Gastroesophageal sphincter (tissue), 3 donors: ENCODE data around the gene MAN2C1.
"Not testable (repeated sequence)": the region's sequence is repeated elsewhere in the genome, so short reads cannot be mapped to it uniquely, and the experiment has no call there.

Source experiments
- POLR2A ChIP-seq, 2 donors: fragments of 450-650 bp; IDR thresholded peaks; one replicate each; pipeline ENCODE4 v1.6.1; 2017; ENCODE audit warnings: antibody characterized with exemption in 2 of 2, mild to moderate bottlenecking in 2 of 2, moderate library complexity in 1 of 2
- POLR2AphosphoS5 ChIP-seq: sonication (generic); formaldehyde crosslinking; IDR thresholded peaks from one replicate; pipeline ENCODE4 v1.6.1; 2017; ENCODE audit warnings: antibody characterized with exemption
- TF ChIP-seq, protein P1 (sequence below), 4 experiments: fragments of 200-600 bp in 2 of 4; fragments of 450-650 bp in 2 of 4; sonication (generic) in 1 of 4; IDR thresholded peaks; one replicate each; pipeline ENCODE4 v1.5.1; 2017 to 2019; ENCODE audit warnings: antibody characterized with exemption in 4 of 4, mild to moderate bottlenecking in 2 of 4, moderate library complexity in 2 of 4

GRCh38 chr15:75333654-75334419 lies 34.6 kb downstream of the MAN2C1 start:
- TF ChIP-seq, protein P1, sequence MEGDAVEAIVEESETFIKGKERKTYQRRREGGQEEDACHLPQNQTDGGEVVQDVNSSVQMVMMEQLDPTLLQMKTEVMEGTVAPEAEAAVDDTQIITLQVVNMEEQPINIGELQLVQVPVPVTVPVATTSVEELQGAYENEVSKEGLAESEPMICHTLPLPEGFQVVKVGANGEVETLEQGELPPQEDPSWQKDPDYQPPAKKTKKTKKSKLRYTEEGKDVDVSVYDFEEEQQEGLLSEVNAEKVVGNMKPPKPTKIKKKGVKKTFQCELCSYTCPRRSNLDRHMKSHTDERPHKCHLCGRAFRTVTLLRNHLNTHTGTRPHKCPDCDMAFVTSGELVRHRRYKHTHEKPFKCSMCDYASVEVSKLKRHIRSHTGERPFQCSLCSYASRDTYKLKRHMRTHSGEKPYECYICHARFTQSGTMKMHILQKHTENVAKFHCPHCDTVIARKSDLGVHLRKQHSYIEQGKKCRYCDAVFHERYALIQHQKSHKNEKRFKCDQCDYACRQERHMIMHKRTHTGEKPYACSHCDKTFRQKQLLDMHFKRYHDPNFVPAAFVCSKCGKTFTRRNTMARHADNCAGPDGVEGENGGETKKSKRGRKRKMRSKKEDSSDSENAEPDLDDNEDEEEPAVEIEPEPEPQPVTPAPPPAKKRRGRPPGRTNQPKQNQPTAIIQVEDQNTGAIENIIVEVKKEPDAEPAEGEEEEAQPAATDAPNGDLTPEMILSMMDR (IDR thresholded peaks at IDR 0.05) = not testable (repeated sequence)
- TF ChIP-seq POLR2A (IDR thresholded peaks at IDR 0.05); POLR2AphosphoS5: not testable (repeated sequence)
